K562 (cell line): ENCODE data around the gene PPIL4. TPM values are rescaled to one million over a fixed set of nuclear protein-coding genes. Genes with fewer than 3 reads are reported as not detected.
A peak's percentile ranks its signal among the peaks of the same experiment; 100 is the strongest.

ENCODE experiments used
- ATAC-seq: fragments of 200-7000 bp; cut with Tn5 transposase; 3 replicates; pipeline ENCODE4 v1.9.1; 2020; ENCODE audit warnings: moderate library complexity
- Bru-seq: library from RNA; stranded (reverse); fragments of 400-500 nt; gene quantifications from one replicate; lab custom pipeline; 2021; lab: Mats Ljungman, UMichigan
- BruChase-seq, 2 experiments: library from RNA; stranded (reverse); fragments of 400-500 nt; gene quantifications; one replicate each; lab custom pipeline; 2021; lab: Mats Ljungman, UMichigan
- BruUV-seq: library from RNA; stranded (reverse); fragments of 400-500 nt; replicated peaks from 2 replicates; lab custom pipeline; 2021; lab: Mats Ljungman, UMichigan
- CTCF ChIA-PET: fragments of 300-600 bp; formaldehyde crosslinking; extraction: SDS; loops from one replicate; lab custom pipeline; 2021; ENCODE audit warnings: low intra/inter-chr PET ratio; lab: Yijun Ruan, JAX
- POLR2A ChIA-PET: fragments of 300-600, 350-650 bp; sonication (Branson Sonifier 250); formaldehyde crosslinking; extraction: SDS; loops from one replicate; lab custom pipeline; 2021; ENCODE audit warnings: antibody characterized with exemption, inconsistent platforms; lab: Yijun Ruan, JAX
- DNase-seq, 4 experiments: peaks; one replicate each; pipeline versions ENCODE4 v3.0.0 to v3.0.0-alpha.2; 2011 to 2018; ENCODE audit warnings: low spot score in 3 of 4, mixed read lengths in 3 of 4; ENCODE audit errors: extremely low read depth in 1 of 4
- FAIRE-seq: peaks from 2 replicates; lab custom pipeline; 2011; peaks lifted over from hg19 to GRCh38; lab: Jason Lieb, UNC
- H2AFZ ChIP-seq: 2 replicates; pipeline ENCODE4 v1.6.0; 2011; ENCODE audit warnings: low read depth, low read length, control low read depth, inconsistent platforms
- H3K27ac ChIP-seq: fragments of 200-600 bp; 3 replicates; pipeline ENCODE4 v1.8.0; 2011; ENCODE audit warnings: low read depth, mild to moderate bottlenecking, control low read depth, inconsistent platforms, low read length, moderate library complexity, mixed read lengths; ENCODE audit errors: extremely low read depth
- H3K27me3 ChIP-seq, 2 experiments: fragments of 300-600 bp in 1 of 2; 2 replicates in 1 of 2; 3 replicates in 1 of 2; pipeline versions ENCODE4 v1.6.0 to v1.8.0; 2011; ENCODE audit warnings: inconsistent platforms in 2 of 2, low read length in 2 of 2, mild to moderate bottlenecking in 1 of 2, mixed read lengths in 1 of 2, moderate library complexity in 1 of 2; ENCODE audit not compliant: control insufficient read depth in 2 of 2, insufficient read depth in 2 of 2
- H3K36me3 ChIP-seq: fragments of 300-600 bp; 3 replicates; pipeline ENCODE4 v1.8.0; 2011; ENCODE audit warnings: mild to moderate bottlenecking, low read length, inconsistent platforms; ENCODE audit not compliant: control insufficient read depth, insufficient read depth
- H3K4me1 ChIP-seq, 2 experiments: fragments of 200-600 bp in 1 of 2; replicated peaks in 1 of 2; 2 replicates in 1 of 2; 3 replicates in 1 of 2; pipeline versions ENCODE4 v1.5.1 to v1.8.0; 2011; ENCODE audit warnings: inconsistent platforms in 2 of 2, low read length in 2 of 2, mild to moderate bottlenecking in 1 of 2, mixed read lengths in 1 of 2, moderate library complexity in 1 of 2; ENCODE audit not compliant: control insufficient read depth in 2 of 2, insufficient read depth in 2 of 2
- H3K4me2 ChIP-seq: 2 replicates; pipeline ENCODE4 v1.6.1; 2011; ENCODE audit warnings: low read length, control low read depth, inconsistent platforms, mixed read lengths; ENCODE audit not compliant: insufficient read depth
- H3K4me3 ChIP-seq: fragments of 200-600 bp; sonication (generic), shearing (Covaris generic); 2 replicates; pipeline ENCODE4 v1.5.1; 2016; ENCODE audit warnings: control low read depth, inconsistent platforms
- H3K79me2 ChIP-seq: fragments of 200-600 bp; 3 replicates; pipeline ENCODE4 v1.8.0; 2011; ENCODE audit warnings: low read length, inconsistent platforms; ENCODE audit not compliant: control insufficient read depth, insufficient read depth
- H3K9ac ChIP-seq, 2 experiments: 2 replicates each; pipeline versions ENCODE4 v1.6.0 to v1.6.1; 2011; ENCODE audit warnings: low read depth in 2 of 2, low read length in 2 of 2, control low read depth in 1 of 2, inconsistent platforms in 1 of 2, mild to moderate bottlenecking in 1 of 2, mixed read lengths in 1 of 2; ENCODE audit not compliant: insufficient read depth in 1 of 2
- H3K9me1 ChIP-seq: one replicate; pipeline ENCODE4 v1.6.0; 2011; ENCODE audit warnings: inconsistent platforms, mild to moderate bottlenecking, low read length, moderate library complexity; ENCODE audit not compliant: control insufficient read depth, insufficient read depth
- H3K9me3 ChIP-seq: replicated peaks from 2 replicates; pipeline ENCODE4 v1.5.1; 2011; ENCODE audit warnings: low read depth, low read length, inconsistent platforms; ENCODE audit not compliant: control insufficient read depth, insufficient read depth
- H4K20me1 ChIP-seq: replicated peaks from 2 replicates; pipeline ENCODE4 v1.6.1; 2011; ENCODE audit warnings: low read length, inconsistent platforms, mixed read lengths; ENCODE audit not compliant: control insufficient read depth, insufficient read depth
- GABPB1 ChIP-seq: sonication (generic); formaldehyde crosslinking; IDR thresholded peaks from 2 replicates; pipeline ENCODE4 v1.8.0; 2022; ENCODE audit warnings: mild to moderate bottlenecking, missing genetic modification reagents
- KAT7 ChIP-seq: sonication (generic); formaldehyde crosslinking; IDR thresholded peaks from 2 replicates; pipeline ENCODE4 v1.8.0; 2022; ENCODE audit warnings: missing genetic modification reagents, mild to moderate bottlenecking, borderline replicate concordance
- MTA1 ChIP-seq: fragments of 450-650 bp; IDR thresholded peaks from 2 replicates; pipeline ENCODE4 v1.6.1; 2017; ENCODE audit warnings: borderline replicate concordance
- MYC ChIP-seq, 2 experiments: fragments of 250-450 bp in 1 of 2; sonication (Bioruptor Pico) in 1 of 2; IDR thresholded peaks; 2 replicates each; pipeline versions ENCODE4 v1.5.1 to v1.6.1; 2012 to 2021; ENCODE audit warnings: low read depth in 2 of 2, borderline replicate concordance in 1 of 2, improper control_type of control experiment in 1 of 2, low read length in 1 of 2, mild to moderate bottlenecking in 1 of 2, moderate library complexity in 1 of 2
- MYNN ChIP-seq, 2 experiments: sonication (generic); formaldehyde crosslinking in 1 of 2; IDR thresholded peaks; 2 replicates each; pipeline versions ENCODE4 v1.5.0 to v1.6.1; 2016 to 2020; ENCODE audit warnings: antibody characterized with exemption in 1 of 2, missing genetic modification reagents in 1 of 2
- OTX1 ChIP-seq: fragments of 450-650 bp; formaldehyde crosslinking; IDR thresholded peaks from 2 replicates; pipeline ENCODE4 v1.4.0; 2022; ENCODE audit warnings: mild to moderate bottlenecking
- TCF7 ChIP-seq: sonication (generic); IDR thresholded peaks from 2 replicates; pipeline ENCODE4 v1.6.1; 2016; ENCODE audit warnings: antibody characterized with exemption, borderline replicate concordance
- TEAD4 ChIP-seq, 2 experiments: sonication (generic) in 1 of 2; formaldehyde crosslinking in 1 of 2; IDR thresholded peaks; 2 replicates each; pipeline versions ENCODE4 v1.6.1 to v1.8.0; 2012 to 2022; ENCODE audit warnings: borderline replicate concordance in 1 of 2, inconsistent platforms in 1 of 2, low read length in 1 of 2, mild to moderate bottlenecking in 1 of 2, missing genetic modification reagents in 1 of 2
- THRB ChIP-seq: fragments of 450-650 bp; formaldehyde crosslinking; conservative IDR thresholded peaks from 2 replicates; pipeline ENCODE4 v1.4.0; 2022; ENCODE audit warnings: mild to moderate bottlenecking, missing genetic modification characterization
- YY1 ChIP-seq, 3 experiments: IDR thresholded peaks; 2 replicates each; pipeline ENCODE4 v1.6.1; 2011; ENCODE audit warnings: low read length in 2 of 3, mild to moderate bottlenecking in 2 of 3, moderate library complexity in 2 of 3, borderline replicate concordance in 1 of 3, control low read depth in 1 of 3, low read depth in 1 of 3; ENCODE audit not compliant: insufficient read depth in 3 of 3, insufficient replicate concordance in 2 of 3, control insufficient read depth in 1 of 3, insufficient read length in 1 of 3; ENCODE audit errors: extremely low read depth in 1 of 3
- ZNF224 ChIP-seq: sonication (generic); formaldehyde crosslinking; IDR thresholded peaks from 2 replicates; pipeline ENCODE4 v1.8.0; 2022; ENCODE audit warnings: mild to moderate bottlenecking, missing genetic modification reagents
- ZNF3 ChIP-seq: fragments of 250-450 bp; sonication (Bioruptor Pico); IDR thresholded peaks from 2 replicates; pipeline ENCODE4 v1.5.0; 2021; ENCODE audit warnings: mild to moderate bottlenecking, moderate library complexity
- WGBS: fragments of 100-300 bp; shearing (Covaris generic); methylation state at CpG from one replicate; pipeline ENCODE4 v1.1.6; 2016; ENCODE audit warnings: low coverage, mixed read lengths; ENCODE audit not compliant: insufficient coverage; ENCODE audit errors: missing lambda C conversion rate; 5-methylcytosine and 5-hydroxymethylcytosine counted together
- in situ Hi-C: fragments of 300-500 bp; cut with MboI; formaldehyde crosslinking; loops from 4 replicates; pipeline ENCODE4 v1.15.0; 2018; ENCODE audit warnings: inconsistent platforms, mixed read lengths
- intact Hi-C: fragments of 100-400 bp; cut with micrococcal nuclease; formaldehyde crosslinking; loops from 2 replicates; pipeline ENCODE4 v1.14.2; 2022
- long read RNA-seq, 3 experiments: library from polyadenylated mRNA in 2 of 3; library from RNA in 1 of 3; unstranded in 2 of 3; stranded (forward) in 1 of 3; transcript quantifications; one replicate each; pipeline ENCODE4 v2.0.0, GENCODE V29; 2019 to 2022
- polyA minus RNA-seq, 3 experiments: library from RNA; depleted of rRNA, polyadenylated mRNA; stranded (reverse); fragments of >200 nt; gene quantifications; 2 replicates each; pipeline ENCODE4 v1.2.3, GENCODE V29; 2011
- polyA plus RNA-seq, 8 experiments: library from polyadenylated mRNA; depleted of rRNA in 4 of 8; stranded (reverse) in 5 of 8; unstranded in 3 of 8; fragments of >200 nt; fragmentation: Nextera tagmentation in 2 of 8; fragmentation: Illumina TruSeq in 1 of 8; extraction: Ambion mirVana in 2 of 8; extraction: Trizol in 1 of 8; gene quantifications; 2 replicates each; pipeline versions ENCODE4 v1.2.1 to v1.2.3, GENCODE V29; 2011 to 2014; ENCODE audit warnings: inconsistent platforms in 1 of 8, missing spikeins in 1 of 8
- total RNA-seq, 7 experiments: library from RNA; depleted of rRNA in 6 of 7; stranded (reverse); fragments of >200 nt in 6 of 7; fragmentation: Illumina TruSeq in 2 of 7; extraction: Trizol in 2 of 7; gene quantifications; 2 replicates each; pipeline versions ENCODE4 v1.2.1 to v1.2.3, GENCODE V29; 2011 to 2021; ENCODE audit warnings: low replicate concordance in 1 of 7

PPIL4 gene
- 10.8 and 40.4 TPM in 2 replicates for total RNA-seq (2011; cell fraction: chromatin; rRNA removed; ENCODE audit: low replicate concordance)
- 3.9 and 4.8 TPM in 2 replicates for total RNA-seq (2011; cell fraction: nucleolus; rRNA removed)
- 12.2 and 16.3 TPM in 2 replicates for total RNA-seq (2011; cell fraction: nucleoplasm; rRNA removed)
- 29.5 and 36.9 TPM in 2 replicates for total RNA-seq (2014; rRNA removed)
- 53.7 and 59.5 TPM in 2 replicates for total RNA-seq (2014; rRNA removed; fragmentation: Illumina TruSeq; extraction: Trizol)
- total RNA-seq (2015; rRNA removed; fragmentation: Illumina TruSeq; extraction: Trizol) = 52.3 and 54.0 TPM in 2 replicates
- total RNA-seq (2021) = 26.9 and 29.1 TPM in 2 replicates
- 11.7 and 14.5 TPM in 2 replicates for polyA plus RNA-seq (2011; rRNA removed)
- polyA plus RNA-seq (2011; cell fraction: cytosol; rRNA removed) = 1.4 and 4.7 TPM in 2 replicates
- polyA plus RNA-seq (2011; cell fraction: nucleus; rRNA removed) = 4.0 and 8.9 TPM in 2 replicates
- polyA plus RNA-seq (2012) = 17.7 and 23.4 TPM in 2 replicates
- polyA plus RNA-seq (2014; fragmentation: Illumina TruSeq; extraction: Trizol) = 34.9 and 45.9 TPM in 2 replicates
- 10 to 100 TPM; 48.5 to 55.2 TPM for polyA plus RNA-seq (2014; fragmentation: Nextera tagmentation; extraction: Ambion mirVana)
- polyA plus RNA-seq (2014; rRNA removed) = 26.4 and 32.2 TPM in 2 replicates
- 20.1 and 25.6 TPM in 2 replicates for polyA minus RNA-seq (2011; rRNA and poly(A)+ RNA removed)
- 11.4 and 13.6 TPM in 2 replicates for polyA minus RNA-seq (2011; cell fraction: cytosol; rRNA and poly(A)+ RNA removed)
- 6.7 and 10.3 TPM in 2 replicates for polyA minus RNA-seq (2011; cell fraction: nucleus; rRNA and poly(A)+ RNA removed)
- Bru-seq, nascent RNA = percentile 91 among the genes with signal in this experiment
- percentile 96 among the genes with signal in this experiment for BruChase-seq, experiment 1, labeled RNA remaining after a 2-hour chase
- BruChase-seq, experiment 2, labeled RNA remaining after a 6-hour chase = percentile 96 among the genes with signal in this experiment
- long read RNA-seq, experiment 1, transcript PPIL4-201 (13 exons, 2,232 nt) = major isoform, 106 of 132 reads
- long read RNA-seq, experiment 1, partial matches to known transcripts = 8 of 132 reads
- long read RNA-seq, experiment 1, other reads (novel, unspliced or antisense) = 18 of 132 reads
- long read RNA-seq, experiment 2, partial matches to known transcripts = 1 of 11 reads
- long read RNA-seq, experiment 2, other reads (novel, unspliced or antisense) = 7 of 11 reads
- long read RNA-seq, experiment 3, transcript PPIL4-201 (13 exons, 2,232 nt) = major isoform, 24 of 45 reads
- long read RNA-seq, experiment 3, partial matches to known transcripts = 16 of 45 reads
- long read RNA-seq, experiment 3, other reads (novel, unspliced or antisense) = 5 of 45 reads

DNA sequence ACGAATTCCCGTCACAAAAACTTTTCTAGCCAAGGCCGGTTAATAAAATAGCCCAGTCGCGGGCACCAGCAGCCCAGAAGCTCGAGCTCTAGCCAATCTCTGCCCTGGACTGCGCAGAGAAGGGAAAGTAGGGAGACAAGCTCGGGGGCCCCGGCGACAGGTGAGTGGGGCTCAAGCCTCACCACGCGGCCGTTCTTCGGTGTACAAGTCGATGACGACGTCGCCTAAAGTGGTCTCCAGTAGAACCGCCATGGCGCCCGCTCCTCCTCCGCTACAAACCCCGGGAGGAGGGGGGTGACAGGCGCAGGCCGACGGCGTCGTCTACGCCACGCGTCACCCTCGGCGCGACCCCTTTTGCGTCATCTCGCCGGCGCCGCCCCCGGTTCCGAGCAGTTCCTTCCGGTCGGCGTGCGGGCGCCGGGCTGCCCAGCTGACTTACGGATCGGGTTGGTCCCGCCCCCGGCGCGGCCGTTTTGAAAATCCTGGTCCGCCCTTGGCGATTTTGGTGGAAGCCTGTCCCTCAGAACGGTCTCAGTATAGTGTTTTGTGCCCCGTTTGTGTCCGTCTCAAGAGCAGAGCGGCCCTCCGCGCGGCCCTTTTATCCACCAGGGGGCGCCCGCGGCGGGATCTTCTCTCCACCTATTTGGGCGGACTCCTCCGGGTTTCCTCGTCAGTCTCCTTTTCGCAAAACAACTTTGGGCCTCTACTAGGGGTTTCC is at the start of gene PPIL4:
Gene PPIL4, minus strand, starts transcription at position 290 of the 718 bp plus-strand sequence. Its CDS starts 38 bp downstream, at position 252.
- Histone ChIP-seq H2AFZ (peak within 1 kb of the TSS; percentile 95), H3K27ac (peak within 1 kb of the TSS; percentile 94), H3K27me3 (no peaks in the 10 kb centered on the region), H3K4me3 (peak within 1 kb of the TSS; percentile 97), H4K20me1 (peaks cover 13% of the 10 kb centered on the region), H3K9ac (peak within 1 kb of the TSS; percentile 96 to 98), H3K79me2 (peaks cover 49% of the 10 kb centered on the region), H3K4me2 (peak within 1 kb of the TSS; percentile 100), H3K4me1 (peaks cover 13 to 14% of the 10 kb centered on the region in 2 experiments; a peak in 4 of 5 replicates), H3K9me3 (no peaks in the 10 kb centered on the region; the same call in 1 of the 2 replicates), H3K9me1 (no peaks in the 10 kb centered on the region), H3K36me3 (peaks cover 13% of the 10 kb centered on the region; the same call in 2 of the 3 replicates)
- intact Hi-C loops (loop anchor here (2.0 to 5.0 kb wide), 2 partner anchors 103 to 171 kb away; partner anchors contain the start of genes KATNA1 and LATS1), in situ Hi-C loops (no loop called here)
- DNase-seq (peak; percentile 95 to 98 (median 96)), FAIRE-seq (peak; percentile 59), ATAC-seq (peak; percentile 90)
- CTCF ChIA-PET = interaction anchor here (0.6 to 1.1 kb wide), 2 partner anchors 97 to 200 kb away, joined by 3 to 4 read pairs; partner anchors contain the start of gene NUP43
- WGBS = 2% methylated on average over 70 of the region's 71 CpGs
- POLR2A ChIA-PET = interaction anchor here (0.5 to 4.4 kb wide), 15 partner anchors 8 to 210 kb away, joined by 3 to 34 read pairs (median 5); partner anchors contain the start of genes GINM1 and LATS1
- no TSS peak for BruUV-seq
- TF ChIP-seq ZNF224 (no peak), YY1 (IDR thresholded peaks at IDR 0.05; ENCODE audit: borderline replicate concordance in 1 of 3, control insufficient read depth in 1 of 3, extremely low read depth in 1 of 3, insufficient read depth in 3 of 3, insufficient read length in 1 of 3, insufficient replicate concordance in 2 of 3, low read depth in 1 of 3, low read length in 2 of 3) (peak; percentile 58 to 97 (median 94)), TCF7 (peak; percentile 67), GABPB1 (CRISPR knock-in tag) (peak; percentile 93), ZNF3 (no peak), OTX1 (CRISPR knock-in tag) (0 out of 2 replicates have a peak, but pooled peaks have one; percentile 2), THRB (CRISPR knock-in tag) (0 out of 2 replicates have a peak, but pooled peaks have one; percentile 1), KAT7 (CRISPR knock-in tag) (no peak), TEAD4 (IDR thresholded peaks at IDR 0.05; ENCODE audit: low read length) (no peak), TEAD4 (CRISPR knock-in tag; IDR thresholded peaks at IDR 0.05; ENCODE audit: borderline replicate concordance) (no peak), MTA1 (peak; percentile 100), MYC (IDR thresholded peaks at IDR 0.05; ENCODE audit: low read depth, low read length) (peak; percentile 94), MYC (CRISPR knock-in tag; IDR thresholded peaks at IDR 0.05; ENCODE audit: borderline replicate concordance, low read depth) (peak; percentile 80; the same call in 1 of the 2 replicates), MYNN (IDR thresholded peaks at IDR 0.05) (peak; percentile 55; the same call in 1 of the 2 replicates), MYNN (CRISPR knock-in tag; IDR thresholded peaks at IDR 0.05) (no peak)
